ENCODE results near the gene FBLN7. TPM values are rescaled to one million over a fixed set of nuclear protein-coding genes. Genes with fewer than 3 reads are reported as not detected.

The FBLN7 gene
- total RNA-seq, 1 experiment from 2014 or later = 4.1 TPM

- Histone ChIP-seq H3K9me3 (ENCODE audit: low read depth, low read length, poor library complexity, severe bottlenecking) (no peaks in the 10 kb centered on the region), H3K27ac (ENCODE audit: low read depth, low read length, poor library complexity, severe bottlenecking) (no peak overlapping the region), H3K4me1 (ENCODE audit: insufficient read depth, low read length, poor library complexity, severe bottlenecking) (no peaks in the 10 kb centered on the region), H3K27me3 (replicated peaks; ENCODE audit: insufficient read depth, low read depth, low read length, poor library complexity) (no peaks in the 10 kb centered on the region), H3K36me3 (ENCODE audit: insufficient read depth, low read length, poor library complexity, severe bottlenecking) (no peaks in the 10 kb centered on the region), H3K4me3 (ENCODE audit: low read depth, low read length, poor library complexity, severe bottlenecking) (no peak overlapping the region)
- CTCF ChIA-PET = no interaction called here
- no peak for DNase-seq (ENCODE audit: low spot score)
- TF ChIP-seq CTCF (conservative IDR thresholded peaks at IDR 0.05; ENCODE audit: low read depth, low read length) = no peak
- TF ChIP-seq EZH2 (IDR thresholded peaks at IDR 0.05; ENCODE audit: borderline replicate concordance, low read depth, low read length, poor library complexity, severe bottlenecking) = no peak
- intact Hi-C loops (cut with micrococcal nuclease; ENCODE audit: unreplicated experiment) = no loop called here
- POLR2A ChIA-PET (ENCODE audit: low non-redundant PET) = no interaction called here
- BruUV-seq (replicated peaks) = no TSS peak
Measured at GRCh38 chr2:112181571-112182290, 43.5 kb downstream of the FBLN7 start.

- BruUV-seq (replicated peaks) = no TSS peak
- Histone ChIP-seq H3K27me3 (replicated peaks; ENCODE audit: insufficient read depth, low read depth, low read length, poor library complexity) (no peaks in the 10 kb centered on the region), H3K4me3 (ENCODE audit: low read depth, low read length, poor library complexity, severe bottlenecking) (no peak overlapping the region), H3K9me3 (ENCODE audit: low read depth, low read length, poor library complexity, severe bottlenecking) (no peaks in the 10 kb centered on the region), H3K36me3 (ENCODE audit: insufficient read depth, low read length, poor library complexity, severe bottlenecking) (no peaks in the 10 kb centered on the region), H3K27ac (ENCODE audit: low read depth, low read length, poor library complexity, severe bottlenecking) (no peak overlapping the region), H3K4me1 (ENCODE audit: insufficient read depth, low read length, poor library complexity, severe bottlenecking) (no peaks in the 10 kb centered on the region)
- ChIA-PET CTCF (no interaction called here), POLR2A (ENCODE audit: low non-redundant PET) (no interaction called here)
- intact Hi-C loops (cut with micrococcal nuclease; ENCODE audit: unreplicated experiment) = no loop called here
- TF ChIP-seq EZH2 (IDR thresholded peaks at IDR 0.05; ENCODE audit: borderline replicate concordance, low read depth, low read length, poor library complexity, severe bottlenecking) (no peak), CTCF (conservative IDR thresholded peaks at IDR 0.05; ENCODE audit: low read depth, low read length) (no peak)
- no peak for DNase-seq (ENCODE audit: low spot score)
Measured at GRCh38 chr2:112182581-112183034, 44.4 kb downstream of the FBLN7 start.

- intact Hi-C loops (cut with micrococcal nuclease; ENCODE audit: unreplicated experiment) = no loop called here
- no TSS peak for BruUV-seq (replicated peaks)
- no peaks in the 10 kb centered on the region for H3K9me3 ChIP-seq (ENCODE audit: low read depth, low read length, poor library complexity, severe bottlenecking)
- H3K4me1 ChIP-seq (ENCODE audit: insufficient read depth, low read length, poor library complexity, severe bottlenecking) = no peaks in the 10 kb centered on the region
- H3K27me3 ChIP-seq (replicated peaks; ENCODE audit: insufficient read depth, low read depth, low read length, poor library complexity) = no peaks in the 10 kb centered on the region
- POLR2A ChIA-PET (ENCODE audit: low non-redundant PET) = no interaction called here
- no peak overlapping the region for H3K4me3 ChIP-seq (ENCODE audit: low read depth, low read length, poor library complexity, severe bottlenecking)
- CTCF ChIA-PET = no interaction called here
- no peak for TF ChIP-seq CTCF (conservative IDR thresholded peaks at IDR 0.05; ENCODE audit: low read depth, low read length)
- no peak for TF ChIP-seq EZH2 (IDR thresholded peaks at IDR 0.05; ENCODE audit: borderline replicate concordance, low read depth, low read length, poor library complexity, severe bottlenecking)
- H3K36me3 ChIP-seq (ENCODE audit: insufficient read depth, low read length, poor library complexity, severe bottlenecking) = no peaks in the 10 kb centered on the region
- DNase-seq (ENCODE audit: low spot score) = no peak
- H3K27ac ChIP-seq (ENCODE audit: low read depth, low read length, poor library complexity, severe bottlenecking) = no peak overlapping the region
Measured at GRCh38 chr2:112183327-112184025, 45.3 kb downstream of the FBLN7 start.
